K562 (cell line): ENCODE results near the gene TGFBR3L. TPM values are rescaled to one million over a fixed set of nuclear protein-coding genes. Genes with fewer than 3 reads are reported as not detected.

Experiments
- ATAC-seq: fragments of 200-7000 bp; cut with Tn5 transposase; 3 replicates; pipeline ENCODE4 v1.9.1; 2020; ENCODE audit warnings: moderate library complexity
- BruUV-seq: library from RNA; stranded (reverse); fragments of 400-500 nt; replicated peaks from 2 replicates; lab custom pipeline; 2021; lab: Mats Ljungman, UMichigan
- CTCF ChIA-PET: fragments of 300-600 bp; formaldehyde crosslinking; extraction: SDS; loops from one replicate; lab custom pipeline; 2021; ENCODE audit warnings: low intra/inter-chr PET ratio; lab: Yijun Ruan, JAX
- POLR2A ChIA-PET: fragments of 300-600, 350-650 bp; sonication (Branson Sonifier 250); formaldehyde crosslinking; extraction: SDS; loops from one replicate; lab custom pipeline; 2021; ENCODE audit warnings: antibody characterized with exemption, inconsistent platforms; lab: Yijun Ruan, JAX
- DNase-seq, 4 experiments: peaks; one replicate each; pipeline versions ENCODE4 v3.0.0 to v3.0.0-alpha.2; 2011 to 2018; ENCODE audit warnings: low spot score in 3 of 4, mixed read lengths in 3 of 4; ENCODE audit errors: extremely low read depth in 1 of 4
- FAIRE-seq: peaks from 2 replicates; lab custom pipeline; 2011; peaks lifted over from hg19 to GRCh38; lab: Jason Lieb, UNC
- H2AFZ ChIP-seq: 2 replicates; pipeline ENCODE4 v1.6.0; 2011; ENCODE audit warnings: low read depth, low read length, control low read depth, inconsistent platforms
- H3K27ac ChIP-seq: fragments of 200-600 bp; 3 replicates; pipeline ENCODE4 v1.8.0; 2011; ENCODE audit warnings: low read depth, mild to moderate bottlenecking, control low read depth, inconsistent platforms, low read length, moderate library complexity, mixed read lengths; ENCODE audit errors: extremely low read depth
- H3K27me3 ChIP-seq, 2 experiments: fragments of 300-600 bp in 1 of 2; 2 replicates in 1 of 2; 3 replicates in 1 of 2; pipeline versions ENCODE4 v1.6.0 to v1.8.0; 2011; ENCODE audit warnings: inconsistent platforms in 2 of 2, low read length in 2 of 2, mild to moderate bottlenecking in 1 of 2, mixed read lengths in 1 of 2, moderate library complexity in 1 of 2; ENCODE audit not compliant: control insufficient read depth in 2 of 2, insufficient read depth in 2 of 2
- H3K36me3 ChIP-seq: fragments of 300-600 bp; 3 replicates; pipeline ENCODE4 v1.8.0; 2011; ENCODE audit warnings: mild to moderate bottlenecking, low read length, inconsistent platforms; ENCODE audit not compliant: control insufficient read depth, insufficient read depth
- H3K4me1 ChIP-seq, 2 experiments: fragments of 200-600 bp in 1 of 2; replicated peaks in 1 of 2; 2 replicates in 1 of 2; 3 replicates in 1 of 2; pipeline versions ENCODE4 v1.5.1 to v1.8.0; 2011; ENCODE audit warnings: inconsistent platforms in 2 of 2, low read length in 2 of 2, mild to moderate bottlenecking in 1 of 2, mixed read lengths in 1 of 2, moderate library complexity in 1 of 2; ENCODE audit not compliant: control insufficient read depth in 2 of 2, insufficient read depth in 2 of 2
- H3K4me2 ChIP-seq: 2 replicates; pipeline ENCODE4 v1.6.1; 2011; ENCODE audit warnings: low read length, control low read depth, inconsistent platforms, mixed read lengths; ENCODE audit not compliant: insufficient read depth
- H3K4me3 ChIP-seq: fragments of 200-600 bp; sonication (generic), shearing (Covaris generic); 2 replicates; pipeline ENCODE4 v1.5.1; 2016; ENCODE audit warnings: control low read depth, inconsistent platforms
- H3K79me2 ChIP-seq: fragments of 200-600 bp; 3 replicates; pipeline ENCODE4 v1.8.0; 2011; ENCODE audit warnings: low read length, inconsistent platforms; ENCODE audit not compliant: control insufficient read depth, insufficient read depth
- H3K9ac ChIP-seq, 2 experiments: 2 replicates each; pipeline versions ENCODE4 v1.6.0 to v1.6.1; 2011; ENCODE audit warnings: low read depth in 2 of 2, low read length in 2 of 2, control low read depth in 1 of 2, inconsistent platforms in 1 of 2, mild to moderate bottlenecking in 1 of 2, mixed read lengths in 1 of 2; ENCODE audit not compliant: insufficient read depth in 1 of 2
- H3K9me1 ChIP-seq: one replicate; pipeline ENCODE4 v1.6.0; 2011; ENCODE audit warnings: inconsistent platforms, mild to moderate bottlenecking, low read length, moderate library complexity; ENCODE audit not compliant: control insufficient read depth, insufficient read depth
- H3K9me3 ChIP-seq: replicated peaks from 2 replicates; pipeline ENCODE4 v1.5.1; 2011; ENCODE audit warnings: low read depth, low read length, inconsistent platforms; ENCODE audit not compliant: control insufficient read depth, insufficient read depth
- H4K20me1 ChIP-seq: replicated peaks from 2 replicates; pipeline ENCODE4 v1.6.1; 2011; ENCODE audit warnings: low read length, inconsistent platforms, mixed read lengths; ENCODE audit not compliant: control insufficient read depth, insufficient read depth
- CEBPB ChIP-seq: fragments of 450-650 bp; IDR thresholded peaks from 2 replicates; pipeline ENCODE4 v1.6.1; 2016; ENCODE audit warnings: missing genetic modification characterization, missing compliant biosample characterization
- FOSL1 ChIP-seq: fragments of 200-800 bp; sonication (Bioruptor generic); conservative IDR thresholded peaks from 2 replicates; pipeline ENCODE4 v1.6.1; 2016; ENCODE audit warnings: missing genetic modification characterization, missing compliant biosample characterization
- GTF2B ChIP-seq: IDR thresholded peaks from 2 replicates; pipeline ENCODE4 v1.6.1; 2011; ENCODE audit not compliant: insufficient read length; ENCODE audit errors: extremely low read depth
- NRF1 ChIP-seq, 2 experiments: fragments of 450-650 bp; IDR thresholded peaks in 1 of 2; conservative IDR thresholded peaks in 1 of 2; 2 replicates each; pipeline ENCODE4 v1.6.1; 2014; ENCODE audit warnings: mild to moderate bottlenecking in 2 of 2
- SNIP1 ChIP-seq: fragments of 450-650 bp; IDR thresholded peaks from 2 replicates; pipeline ENCODE4 v1.7.1; 2017; ENCODE audit warnings: low read depth, mild to moderate bottlenecking
- ZFPM2 ChIP-seq: fragments of 250-450 bp; sonication (Bioruptor Pico); IDR thresholded peaks from 2 replicates; pipeline ENCODE4 v1.5.1; 2022; ENCODE audit warnings: mild to moderate bottlenecking
- ZNF3 ChIP-seq: fragments of 250-450 bp; sonication (Bioruptor Pico); IDR thresholded peaks from 2 replicates; pipeline ENCODE4 v1.5.0; 2021; ENCODE audit warnings: mild to moderate bottlenecking, moderate library complexity
- ZNF76 ChIP-seq: fragments of 250-450 bp; sonication (Bioruptor Pico); IDR thresholded peaks from 2 replicates; pipeline ENCODE4 v1.4.0; 2020; ENCODE audit warnings: mild to moderate bottlenecking, moderate library complexity, borderline replicate concordance
- WGBS: fragments of 100-300 bp; shearing (Covaris generic); methylation state at CpG from one replicate; pipeline ENCODE4 v1.1.6; 2016; ENCODE audit warnings: low coverage, mixed read lengths; ENCODE audit not compliant: insufficient coverage; ENCODE audit errors: missing lambda C conversion rate; 5-methylcytosine and 5-hydroxymethylcytosine counted together
- in situ Hi-C: fragments of 300-500 bp; cut with MboI; formaldehyde crosslinking; loops from 4 replicates; pipeline ENCODE4 v1.15.0; 2018; ENCODE audit warnings: inconsistent platforms, mixed read lengths
- intact Hi-C: fragments of 100-400 bp; cut with micrococcal nuclease; formaldehyde crosslinking; loops from 2 replicates; pipeline ENCODE4 v1.14.2; 2022
- polyA plus RNA-seq, 8 experiments: library from polyadenylated mRNA; depleted of rRNA in 4 of 8; stranded (reverse) in 5 of 8; unstranded in 3 of 8; fragments of >200 nt; fragmentation: Nextera tagmentation in 2 of 8; fragmentation: Illumina TruSeq in 1 of 8; extraction: Ambion mirVana in 2 of 8; extraction: Trizol in 1 of 8; gene quantifications; 2 replicates each; pipeline versions ENCODE4 v1.2.1 to v1.2.3, GENCODE V29; 2011 to 2014; ENCODE audit warnings: inconsistent platforms in 1 of 8, missing spikeins in 1 of 8
- total RNA-seq, 7 experiments: library from RNA; depleted of rRNA in 6 of 7; stranded (reverse); fragments of >200 nt in 6 of 7; fragmentation: Illumina TruSeq in 2 of 7; extraction: Trizol in 2 of 7; gene quantifications; 2 replicates each; pipeline versions ENCODE4 v1.2.1 to v1.2.3, GENCODE V29; 2011 to 2021; ENCODE audit warnings: low replicate concordance in 1 of 7
- TF ChIP-seq, protein P1 (sequence below): conservative IDR thresholded peaks from 2 replicates; pipeline ENCODE4 v1.6.1; 2011; ENCODE audit warnings: low read depth, mild to moderate bottlenecking, low read length; ENCODE audit not compliant: control insufficient read depth

Gene TGFBR3L
- total and polyA plus RNA-seq, 9 of the 15 experiments (the other 6 are each of a cell fraction or from before 2014, with no cell fraction given) = not detected

DNA sequence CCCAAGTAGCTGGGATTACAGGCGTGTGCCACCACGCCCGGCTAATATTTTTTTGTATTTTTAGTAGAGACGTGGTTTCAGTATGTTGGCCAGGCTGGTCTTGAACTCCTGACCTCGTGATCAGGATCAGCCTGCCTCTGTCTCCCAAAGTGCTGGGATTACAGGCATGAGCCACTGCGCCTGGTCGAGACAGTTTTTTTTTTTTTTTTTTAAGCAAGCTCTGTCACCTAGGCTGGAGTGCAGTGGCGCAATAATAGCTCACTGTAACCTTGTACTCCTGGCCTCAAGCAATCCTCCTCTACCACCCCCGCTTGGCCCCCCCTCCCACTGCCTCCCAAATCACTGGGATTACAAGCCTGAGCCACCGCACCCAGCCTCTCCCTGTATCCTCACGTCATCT is 17.3 kb upstream of the TGFBR3L start:
- CTCF ChIA-PET = no interaction called here
- no peak overlapping the region for H3K4me2 ChIP-seq

DNA sequence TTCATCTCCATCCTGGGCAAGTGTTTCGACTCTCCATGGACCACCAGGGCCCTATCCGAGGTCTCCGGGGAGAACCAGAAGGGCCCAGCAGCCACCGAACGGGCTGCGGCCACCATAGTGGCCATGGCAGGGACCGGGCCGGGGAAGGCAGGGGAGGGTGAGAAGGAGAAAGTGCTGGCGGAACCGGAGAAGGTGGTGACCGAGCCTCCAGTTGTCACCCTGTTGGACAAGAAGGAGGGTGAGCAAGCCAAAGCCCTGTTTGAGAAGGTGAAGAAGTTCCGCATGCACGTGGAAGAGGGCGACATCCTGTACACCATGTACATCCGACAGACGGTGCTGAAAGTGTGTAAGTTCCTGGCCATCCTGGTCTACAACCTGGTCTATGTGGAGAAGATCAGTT is 15.7 kb upstream of the TGFBR3L start:
- WGBS = 92% methylated on average over 13 of the region's 16 CpGs
- no TSS peak for BruUV-seq
- DNase-seq = no peak

More for the DNA sequence above, 17.3 kb upstream of the TGFBR3L start:
- Histone ChIP-seq H3K9me3 (no peaks in the 10 kb centered on the region), H3K4me1 (peaks cover 4 to 28% of the 10 kb centered on the region in 2 experiments; a peak in 4 of 5 replicates), H3K27me3 (no peaks in the 10 kb centered on the region), H3K4me3 (no peak overlapping the region), H3K9me1 (no peaks in the 10 kb centered on the region), H3K36me3 (peaks cover 19% of the 10 kb centered on the region; the same call in 1 of the 3 replicates), H2AFZ (no peak overlapping the region), H3K79me2 (peaks cover 3% of the 10 kb centered on the region; the same call in 2 of the 3 replicates), H3K9ac (no peak overlapping the region), H4K20me1 (no peaks in the 10 kb centered on the region), H3K27ac (no peak overlapping the region)
- ATAC-seq (no peak), FAIRE-seq (no peak), DNase-seq (no peak)
- TF ChIP-seq NRF1 (conservative IDR thresholded peaks at IDR 0.05 in 1 of 2, IDR thresholded peaks at IDR 0.05 in 1 of 2) (no peak), CEBPB (tag) (0 out of 2 replicates have a peak, but pooled peaks have one; percentile 17)
- BruUV-seq = no TSS peak
- POLR2A ChIA-PET = interaction anchor here (0.6 to 1.1 kb wide), 4 partner anchors 9 to 28 kb away, joined by 3 to 6 read pairs (median 4); partner anchors contain the start of genes LRRC8E and TGFBR3L
- intact Hi-C loops = no loop called here
- WGBS = 69% methylated on average over 9 of the region's 11 CpGs
- in situ Hi-C loops = no loop called here

More for the DNA sequence above, 15.7 kb upstream of the TGFBR3L start:
- Histone ChIP-seq H3K9ac (peak overlapping the region in 1 of 2 experiments; percentile 20; a peak in 1 of 4 replicates), H3K9me1 (no peaks in the 10 kb centered on the region)
- intact Hi-C loops = no loop called here
- no peak for FAIRE-seq
- no peak for TF ChIP-seq ZFPM2 (CRISPR knock-in tag)
- no peak for TF ChIP-seq SNIP1
- TF ChIP-seq, protein P1, sequence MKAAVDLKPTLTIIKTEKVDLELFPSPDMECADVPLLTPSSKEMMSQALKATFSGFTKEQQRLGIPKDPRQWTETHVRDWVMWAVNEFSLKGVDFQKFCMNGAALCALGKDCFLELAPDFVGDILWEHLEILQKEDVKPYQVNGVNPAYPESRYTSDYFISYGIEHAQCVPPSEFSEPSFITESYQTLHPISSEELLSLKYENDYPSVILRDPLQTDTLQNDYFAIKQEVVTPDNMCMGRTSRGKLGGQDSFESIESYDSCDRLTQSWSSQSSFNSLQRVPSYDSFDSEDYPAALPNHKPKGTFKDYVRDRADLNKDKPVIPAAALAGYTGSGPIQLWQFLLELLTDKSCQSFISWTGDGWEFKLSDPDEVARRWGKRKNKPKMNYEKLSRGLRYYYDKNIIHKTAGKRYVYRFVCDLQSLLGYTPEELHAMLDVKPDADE = no peak
- no peak for TF ChIP-seq ZNF3
- no peak for TF ChIP-seq FOSL1
- no peak for TF ChIP-seq GTF2B
- TF ChIP-seq ZNF76 (CRISPR knock-in tag) = no peak
- TF ChIP-seq, all 486 proteins: peak for 0
- Histone ChIP-seq H3K4me3 (no peak overlapping the region), H3K36me3 (peaks cover 19% of the 10 kb centered on the region; the same call in 1 of the 3 replicates), H3K79me2 (peaks cover 13% of the 10 kb centered on the region), H4K20me1 (no peaks in the 10 kb centered on the region), H3K4me1 (peaks cover 6 to 37% of the 10 kb centered on the region in 2 experiments; a peak in 4 of 5 replicates), H3K27me3 (no peaks in the 10 kb centered on the region), H3K27ac (no peak overlapping the region), H3K9me3 (no peaks in the 10 kb centered on the region), H3K4me2 (no peak overlapping the region), H2AFZ (no peak overlapping the region)
- in situ Hi-C loops = no loop called here
- ATAC-seq = no peak
- ChIA-PET POLR2A (interaction anchor here (0.6 to 5.3 kb wide), 3 partner anchors 10 to 153 kb away, joined by 3 to 72 read pairs (median 5); partner anchors contain the start of gene LRRC8E), CTCF (no interaction called here)
